ENCODE results near the gene EEIG2. TPM values are rescaled to one million over a fixed set of nuclear protein-coding genes. Genes with fewer than 3 reads are reported as not detected.
A peak's percentile ranks its signal among the peaks of the same experiment; 100 is the strongest.

The EEIG2 gene
- total RNA-seq, 2 donors from 2014 or later = 12.4 to 20.3 TPM

- no peaks in the 10 kb centered on the region for H3K27me3 ChIP-seq (replicated peaks; ENCODE audit: insufficient read depth)
- DNase-seq (ENCODE audit: low spot score) = no peak
- no peaks in the 10 kb centered on the region for H3K4me1 ChIP-seq (replicated peaks)
- H3K9me3 ChIP-seq = no peaks in the 10 kb centered on the region
- TF ChIP-seq POLR2AphosphoS5 (IDR thresholded peaks at IDR 0.05) (no peak), CTCF (IDR thresholded peaks at IDR 0.05) (peak in 1 of 4 experiments; percentile 35)
- intact Hi-C loops (cut with DNase I) = no loop called here
- H3K27ac ChIP-seq = no peak overlapping the region
- no peak overlapping the region for H3K4me3 ChIP-seq
- no peaks in the 10 kb centered on the region for H3K36me3 ChIP-seq
Observed at GRCh38 chr1:108570128-108570527, 10.2 kb downstream of the EEIG2 start.

GRCh38 chr1:108570998-108571401 lies 11.1 kb downstream of the EEIG2 start:
- 65% methylated on average over 7 of the region's 7 CpGs for WGBS
- no peaks in the 10 kb centered on the region for H3K36me3 ChIP-seq
- DNase-seq (ENCODE audit: low spot score) = no peak
- TF ChIP-seq CTCF (IDR thresholded peaks at IDR 0.05) = no peak
- TF ChIP-seq POLR2AphosphoS5 (IDR thresholded peaks at IDR 0.05) = no peak
- TF ChIP-seq POLR2A (IDR thresholded peaks at IDR 0.05) = no peak
- H3K4me1 ChIP-seq (replicated peaks) = no peaks in the 10 kb centered on the region
- no peak overlapping the region for H3K27ac ChIP-seq
- H3K4me3 ChIP-seq = no peak overlapping the region
- intact Hi-C loops (cut with DNase I) = no loop called here
- H3K9me3 ChIP-seq = no peaks in the 10 kb centered on the region
- no peaks in the 10 kb centered on the region for H3K27me3 ChIP-seq (replicated peaks; ENCODE audit: insufficient read depth)

- no peaks in the 10 kb centered on the region for H3K4me1 ChIP-seq (replicated peaks)
- DNase-seq (ENCODE audit: low spot score) = no peak
- H3K27ac ChIP-seq = no peak overlapping the region
- H3K27me3 ChIP-seq (replicated peaks; ENCODE audit: insufficient read depth) = no peaks in the 10 kb centered on the region
- no peaks in the 10 kb centered on the region for H3K9me3 ChIP-seq
- no peaks in the 10 kb centered on the region for H3K36me3 ChIP-seq
- WGBS = 90% methylated on average over 5 of the region's 5 CpGs
- TF ChIP-seq POLR2A (IDR thresholded peaks at IDR 0.05) (no peak), POLR2AphosphoS5 (IDR thresholded peaks at IDR 0.05) (no peak), CTCF (IDR thresholded peaks at IDR 0.05) (no peak)
- H3K4me3 ChIP-seq = no peak overlapping the region
- intact Hi-C loops (cut with DNase I) = no loop called here
Observed at GRCh38 chr1:108572182-108572581, 12.3 kb downstream of the EEIG2 start.

- Histone ChIP-seq H3K27me3 (replicated peaks; ENCODE audit: insufficient read depth) (no peaks in the 10 kb centered on the region), H3K4me3 (no peak overlapping the region), H3K9me3 (no peaks in the 10 kb centered on the region), H3K4me1 (replicated peaks) (no peaks in the 10 kb centered on the region), H3K27ac (no peak overlapping the region), H3K36me3 (no peaks in the 10 kb centered on the region)
- WGBS = 91% methylated on average over 2 of the region's 2 CpGs
- intact Hi-C loops (cut with DNase I) = no loop called here
- TF ChIP-seq CTCF (IDR thresholded peaks at IDR 0.05) (no peak), POLR2AphosphoS5 (IDR thresholded peaks at IDR 0.05) (no peak), POLR2A (IDR thresholded peaks at IDR 0.05) (no peak)
- DNase-seq (ENCODE audit: low spot score) = no peak
Observed at GRCh38 chr1:108573183-108573582, 13.3 kb downstream of the EEIG2 start.

- Histone ChIP-seq H3K27me3 (replicated peaks; ENCODE audit: insufficient read depth) (no peaks in the 10 kb centered on the region), H3K9me3 (no peaks in the 10 kb centered on the region), H3K36me3 (no peaks in the 10 kb centered on the region), H3K4me1 (replicated peaks) (no peaks in the 10 kb centered on the region), H3K4me3 (no peak overlapping the region), H3K27ac (no peak overlapping the region)
- no peak for TF ChIP-seq POLR2A (IDR thresholded peaks at IDR 0.05)
- no peak for TF ChIP-seq CTCF (IDR thresholded peaks at IDR 0.05)
- TF ChIP-seq POLR2AphosphoS5 (IDR thresholded peaks at IDR 0.05) = no peak
- no peak for DNase-seq (ENCODE audit: low spot score)
- intact Hi-C loops (cut with DNase I) = no loop called here
Observed at GRCh38 chr1:108574008-108574407, 14.1 kb downstream of the EEIG2 start.

Measured in prostate gland (tissue), 2 donors.